Measurements from ENCODE around the gene KCP. TPM values are rescaled to one million over a fixed set of nuclear protein-coding genes. Genes with fewer than 3 reads are reported as not detected.

KCP gene
- polyA plus RNA-seq, 1 donor (not counting 4 experiments of a cell fraction or from before 2014, with no cell fraction given), result not detected

- dilution Hi-C loops (cut with MboI; ENCODE audit: extremely low pct_ligation_motif_present, low sequenced_read_pairs), result no loop called here
- no peaks in the 10 kb centered on the region for H3K4me1 ChIP-seq (ENCODE audit: control insufficient read depth, extremely low read depth, insufficient read depth, low read length)
- no peak overlapping the region for H2AFZ ChIP-seq (ENCODE audit: control insufficient read depth, low read length)
- H3K9me3 ChIP-seq (ENCODE audit: control insufficient read depth, low read depth, low read length), result no peaks in the 10 kb centered on the region
- no peaks in the 10 kb centered on the region for H3K79me2 ChIP-seq (ENCODE audit: control insufficient read depth, insufficient read depth, low read length)
- no peaks in the 10 kb centered on the region for H4K20me1 ChIP-seq (ENCODE audit: control insufficient read depth, extremely low read depth, insufficient read depth, low read length)
- TF ChIP-seq EZH2 (IDR thresholded peaks at IDR 0.05; ENCODE audit: low read length) (no peak), CTCF (optimal IDR thresholded peaks at IDR 0.05 in 1 of 3, IDR thresholded peaks at IDR 0.05 in 1 of 3, conservative IDR thresholded peaks at IDR 0.05 in 1 of 3; ENCODE audit: extremely low read depth in 1 of 3, insufficient read depth in 2 of 3, low read length in 3 of 3) (no peak)
- no peak overlapping the region for H3K9ac ChIP-seq (ENCODE audit: control insufficient read depth, extremely low read depth, insufficient read depth, low read length)
- H3K27me3 ChIP-seq (ENCODE audit: control insufficient read depth, extremely low read depth, insufficient read depth, low read length), result no peaks in the 10 kb centered on the region
- H3K36me3 ChIP-seq (ENCODE audit: control insufficient read depth in 2 of 2, extremely low read depth in 1 of 2, insufficient read depth in 2 of 2, low read length in 2 of 2), result no peaks in the 10 kb centered on the region
- no peak overlapping the region for H3K4me3 ChIP-seq (ENCODE audit: control insufficient read depth in 2 of 3, extremely low read depth in 1 of 3, insufficient read depth in 2 of 3, low read depth in 1 of 3, low read length in 3 of 3)
- no peak for FAIRE-seq
- no peaks in the 10 kb centered on the region for H3K9me1 ChIP-seq (ENCODE audit: control insufficient read depth, extremely low read depth, insufficient read depth, low read length)
- H3K27ac ChIP-seq (ENCODE audit: control insufficient read depth, insufficient read depth, low read length), result no peak overlapping the region
- H3K4me2 ChIP-seq (ENCODE audit: control insufficient read depth, extremely low read depth, insufficient read depth, low read depth, low read length), result no peak overlapping the region
- DNase-seq (ENCODE audit: low read depth, low spot score), result no peak
These were observed 70.0 kb downstream of the KCP start for GRCh38 chr7:128840326-128841170.

- no peaks in the 10 kb centered on the region for H3K9me3 ChIP-seq (ENCODE audit: control insufficient read depth, low read depth, low read length)
- FAIRE-seq (no peak), DNase-seq (ENCODE audit: low read depth, low spot score) (no peak)
- dilution Hi-C loops (cut with MboI; ENCODE audit: extremely low pct_ligation_motif_present, low sequenced_read_pairs), result no loop called here
- no peaks in the 10 kb centered on the region for H3K36me3 ChIP-seq (ENCODE audit: control insufficient read depth in 2 of 2, extremely low read depth in 1 of 2, insufficient read depth in 2 of 2, low read length in 2 of 2)
- no peaks in the 10 kb centered on the region for H4K20me1 ChIP-seq (ENCODE audit: control insufficient read depth, extremely low read depth, insufficient read depth, low read length)
- H3K27me3 ChIP-seq (ENCODE audit: control insufficient read depth, extremely low read depth, insufficient read depth, low read length), result no peaks in the 10 kb centered on the region
- no peak overlapping the region for H3K9ac ChIP-seq (ENCODE audit: control insufficient read depth, extremely low read depth, insufficient read depth, low read length)
- H2AFZ ChIP-seq (ENCODE audit: control insufficient read depth, low read length), result no peak overlapping the region
- no peak for TF ChIP-seq CTCF (optimal IDR thresholded peaks at IDR 0.05 in 1 of 3, IDR thresholded peaks at IDR 0.05 in 1 of 3, conservative IDR thresholded peaks at IDR 0.05 in 1 of 3; ENCODE audit: extremely low read depth in 1 of 3, insufficient read depth in 2 of 3, low read length in 3 of 3)
- TF ChIP-seq EZH2 (IDR thresholded peaks at IDR 0.05; ENCODE audit: low read length), result no peak
- no peak overlapping the region for H3K4me2 ChIP-seq (ENCODE audit: control insufficient read depth, extremely low read depth, insufficient read depth, low read depth, low read length)
- H3K27ac ChIP-seq (ENCODE audit: control insufficient read depth, insufficient read depth, low read length), result no peak overlapping the region
- H3K4me3 ChIP-seq (ENCODE audit: control insufficient read depth in 2 of 3, extremely low read depth in 1 of 3, insufficient read depth in 2 of 3, low read depth in 1 of 3, low read length in 3 of 3), result no peak overlapping the region
- peaks cover under 1% of the 10 kb centered on the region for H3K9me1 ChIP-seq (ENCODE audit: control insufficient read depth, extremely low read depth, insufficient read depth, low read length)
- no peaks in the 10 kb centered on the region for H3K79me2 ChIP-seq (ENCODE audit: control insufficient read depth, insufficient read depth, low read length)
- no peaks in the 10 kb centered on the region for H3K4me1 ChIP-seq (ENCODE audit: control insufficient read depth, extremely low read depth, insufficient read depth, low read length)
These were observed 70.7 kb downstream of the KCP start for GRCh38 chr7:128839751-128840177.

All from keratinocyte (primary cell).